Measurements from ENCODE around the gene UTS2R.

UTS2R gene

DNA sequence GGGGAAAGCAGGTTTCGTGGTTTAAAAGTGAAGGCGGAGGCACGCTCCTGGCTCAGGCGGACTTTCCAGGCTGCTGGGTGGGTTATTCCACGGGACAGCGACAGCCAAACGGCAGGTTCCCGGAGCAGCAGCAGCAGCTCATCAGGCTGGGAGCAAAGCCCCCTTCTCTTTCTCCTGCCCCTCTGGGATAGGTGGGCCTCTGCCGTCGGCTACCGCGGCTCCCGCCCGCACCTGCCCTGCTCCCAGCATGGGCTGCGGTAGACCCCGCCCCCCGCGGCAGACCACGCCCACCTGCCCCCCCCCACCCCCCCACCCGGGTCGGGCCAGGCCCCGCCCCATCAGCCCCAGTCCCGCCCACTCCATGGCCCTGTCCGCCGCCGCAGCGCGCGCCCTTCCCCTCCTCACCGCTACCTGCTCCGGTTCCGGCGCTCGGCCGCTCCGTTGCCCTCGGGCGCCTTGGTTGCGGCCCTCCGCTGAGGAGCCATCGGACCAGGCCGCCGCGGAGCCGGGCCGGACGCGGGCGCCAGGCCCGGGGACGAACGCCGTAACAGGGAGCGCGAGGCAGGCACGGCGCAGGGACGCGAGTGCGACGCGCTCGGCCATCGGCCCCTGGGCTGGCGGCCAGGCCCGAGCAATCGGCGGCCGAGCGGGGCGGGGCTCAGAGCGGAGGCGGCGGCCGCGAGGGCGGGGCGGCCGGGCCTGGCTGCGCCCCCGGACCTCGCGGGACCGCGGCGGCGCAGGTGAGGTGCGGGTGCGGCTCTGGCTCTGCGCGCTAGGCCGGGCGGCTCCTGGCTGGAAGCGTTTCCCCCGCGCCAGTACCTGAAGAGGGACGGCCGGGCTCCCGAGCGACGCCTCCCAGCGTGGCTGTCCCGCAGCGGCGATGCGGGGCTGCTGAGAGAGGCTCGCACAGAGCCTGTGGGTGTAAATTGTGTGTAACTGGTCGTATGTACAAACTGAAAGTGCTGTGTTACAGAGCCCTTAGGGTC, 46.7 kb downstream of the UTS2R start, which contains the start of the genes HEXD and OGFOD3:
Gene HEXD, plus strand, starts transcription at position 347 of the 986 bp plus-strand sequence. CDS start 1,453 bp downstream, outside the sequence.
Gene OGFOD3, minus strand, starts transcription at position 586 of the 986 bp plus-strand sequence. Its CDS starts 101 bp downstream, at position 485.
- no peak for TF ChIP-seq CTCF (IDR thresholded peaks at IDR 0.05; ENCODE audit: insufficient read depth, low read length)
- peak; percentile 56; the same call in 1 of the 2 replicates for TF ChIP-seq POLR2AphosphoS5 (IDR thresholded peaks at IDR 0.05; ENCODE audit: low read depth)
- TF ChIP-seq GABPA (IDR thresholded peaks at IDR 0.05; ENCODE audit: low read depth), result no peak
- TF ChIP-seq SPI1 (IDR thresholded peaks at IDR 0.05; ENCODE audit: borderline replicate concordance, low read depth), result no peak
- TF ChIP-seq, protein P1, sequence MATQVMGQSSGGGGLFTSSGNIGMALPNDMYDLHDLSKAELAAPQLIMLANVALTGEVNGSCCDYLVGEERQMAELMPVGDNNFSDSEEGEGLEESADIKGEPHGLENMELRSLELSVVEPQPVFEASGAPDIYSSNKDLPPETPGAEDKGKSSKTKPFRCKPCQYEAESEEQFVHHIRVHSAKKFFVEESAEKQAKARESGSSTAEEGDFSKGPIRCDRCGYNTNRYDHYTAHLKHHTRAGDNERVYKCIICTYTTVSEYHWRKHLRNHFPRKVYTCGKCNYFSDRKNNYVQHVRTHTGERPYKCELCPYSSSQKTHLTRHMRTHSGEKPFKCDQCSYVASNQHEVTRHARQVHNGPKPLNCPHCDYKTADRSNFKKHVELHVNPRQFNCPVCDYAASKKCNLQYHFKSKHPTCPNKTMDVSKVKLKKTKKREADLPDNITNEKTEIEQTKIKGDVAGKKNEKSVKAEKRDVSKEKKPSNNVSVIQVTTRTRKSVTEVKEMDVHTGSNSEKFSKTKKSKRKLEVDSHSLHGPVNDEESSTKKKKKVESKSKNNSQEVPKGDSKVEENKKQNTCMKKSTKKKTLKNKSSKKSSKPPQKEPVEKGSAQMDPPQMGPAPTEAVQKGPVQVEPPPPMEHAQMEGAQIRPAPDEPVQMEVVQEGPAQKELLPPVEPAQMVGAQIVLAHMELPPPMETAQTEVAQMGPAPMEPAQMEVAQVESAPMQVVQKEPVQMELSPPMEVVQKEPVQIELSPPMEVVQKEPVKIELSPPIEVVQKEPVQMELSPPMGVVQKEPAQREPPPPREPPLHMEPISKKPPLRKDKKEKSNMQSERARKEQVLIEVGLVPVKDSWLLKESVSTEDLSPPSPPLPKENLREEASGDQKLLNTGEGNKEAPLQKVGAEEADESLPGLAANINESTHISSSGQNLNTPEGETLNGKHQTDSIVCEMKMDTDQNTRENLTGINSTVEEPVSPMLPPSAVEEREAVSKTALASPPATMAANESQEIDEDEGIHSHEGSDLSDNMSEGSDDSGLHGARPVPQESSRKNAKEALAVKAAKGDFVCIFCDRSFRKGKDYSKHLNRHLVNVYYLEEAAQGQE (IDR thresholded peaks at IDR 0.05; ENCODE audit: insufficient replicate concordance, low read depth), result peak; percentile 53
- no peaks in the 10 kb centered on the region for H3K27me3 ChIP-seq (ENCODE audit: insufficient read depth, poor library complexity, severe bottlenecking)
- peak within 1 kb of the TSS; percentile 73 for H3K4me3 ChIP-seq (replicated peaks; ENCODE audit: insufficient read depth, low read length)
- peak within 1 kb of the TSS; percentile 57 for H3K27ac ChIP-seq (replicated peaks)
- DNase-seq (ENCODE audit: low read depth in 1 of 2, low spot score in 1 of 2), result peak; percentile 60 to 75

GRCh38 chr17:82419540-82419939, 48.0 kb downstream of the UTS2R start:
- no peaks in the 10 kb centered on the region for H3K27me3 ChIP-seq (ENCODE audit: insufficient read depth, poor library complexity, severe bottlenecking)
- H3K4me3 ChIP-seq (replicated peaks; ENCODE audit: insufficient read depth, low read length), result peak overlapping the region; percentile 73
- peak overlapping the region; percentile 43; the same call in 1 of the 2 replicates for H3K27ac ChIP-seq (replicated peaks)
- no peak for DNase-seq (ENCODE audit: low read depth in 1 of 2, low spot score in 1 of 2)
- TF ChIP-seq CTCF (IDR thresholded peaks at IDR 0.05; ENCODE audit: insufficient read depth, low read length) (no peak), SPI1 (IDR thresholded peaks at IDR 0.05; ENCODE audit: borderline replicate concordance, low read depth) (no peak), POLR2AphosphoS5 (IDR thresholded peaks at IDR 0.05; ENCODE audit: low read depth) (no peak), GABPA (IDR thresholded peaks at IDR 0.05; ENCODE audit: low read depth) (no peak)
- TF ChIP-seq, protein P1 (IDR thresholded peaks at IDR 0.05; ENCODE audit: insufficient replicate concordance, low read depth), result no peak

DNA sequence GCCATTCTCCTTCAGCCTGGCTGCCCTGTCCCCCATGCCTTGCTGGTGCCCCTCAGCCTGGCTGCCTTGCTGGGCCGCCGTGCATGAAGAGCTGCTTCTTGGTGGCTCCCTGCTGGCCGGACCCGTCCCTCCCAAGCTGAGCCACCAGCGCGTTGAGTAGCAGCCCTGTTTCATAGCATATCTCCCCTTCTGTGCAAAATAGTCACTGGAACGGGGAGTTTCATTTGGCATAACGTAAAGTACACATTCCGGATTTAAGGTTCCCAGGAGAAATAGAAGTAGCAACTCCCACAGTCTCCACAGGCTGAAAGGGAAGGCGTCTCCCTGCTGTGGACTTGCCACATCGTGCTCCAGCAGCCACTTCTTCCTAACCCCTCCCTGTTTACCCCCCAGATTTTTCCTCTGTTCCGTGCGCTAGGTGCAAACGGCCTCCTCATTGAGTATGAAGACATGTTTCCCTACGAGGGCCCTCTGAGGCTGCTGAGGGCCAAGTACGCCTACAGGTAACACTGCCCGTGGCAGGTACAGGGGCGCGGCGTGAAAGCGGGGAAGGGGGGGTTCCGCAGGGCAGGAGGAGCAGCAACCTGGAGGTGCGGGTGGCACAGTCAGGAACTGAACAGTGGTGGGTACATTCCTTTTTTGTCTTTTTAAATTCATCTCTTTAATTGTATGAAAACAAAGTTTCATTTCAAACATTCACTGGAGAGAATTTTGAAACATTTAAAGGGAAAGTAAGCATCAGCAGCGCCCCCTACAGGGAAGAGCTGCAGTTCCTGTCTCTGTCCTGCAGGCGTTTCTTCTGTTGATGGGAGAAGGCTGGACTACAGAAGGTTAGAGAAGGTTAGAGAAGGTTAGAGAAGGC, 52.7 kb downstream of the UTS2R start:
- Histone ChIP-seq H3K27me3 (ENCODE audit: insufficient read depth, poor library complexity, severe bottlenecking) (no peaks in the 10 kb centered on the region), H3K27ac (replicated peaks) (no peak overlapping the region), H3K4me3 (replicated peaks; ENCODE audit: insufficient read depth, low read length) (no peak overlapping the region)
- peak in 1 of 2 experiments; percentile 44 for DNase-seq (ENCODE audit: low read depth in 1 of 2, low spot score in 1 of 2)
- TF ChIP-seq GABPA (IDR thresholded peaks at IDR 0.05; ENCODE audit: low read depth) (no peak), CTCF (IDR thresholded peaks at IDR 0.05; ENCODE audit: insufficient read depth, low read length) (peak; percentile 61), SPI1 (IDR thresholded peaks at IDR 0.05; ENCODE audit: borderline replicate concordance, low read depth) (peak; percentile 52)
- TF ChIP-seq, protein P1 (IDR thresholded peaks at IDR 0.05; ENCODE audit: insufficient replicate concordance, low read depth), result no peak

All from HL-60 (cell line).